Right ventricle myocardium superior (tissue), 1 donor: ENCODE results near the gene BABAM2. TPM values are rescaled to one million over a fixed set of nuclear protein-coding genes. Genes with fewer than 3 reads are reported as not detected.
"Not testable (repeated sequence)": the region's sequence is repeated elsewhere in the genome, so short reads cannot be mapped to it uniquely, and the experiment has no call there.

ENCODE experiments used
- ATAC-seq: fragments of 200-7000 bp; cut with Tn5 transposase; one replicate; pipeline ENCODE4 v1.9.1; 2020; ENCODE audit warnings: mild to moderate bottlenecking; ENCODE audit not compliant: poor library complexity
- DNase-seq: peaks from one replicate; pipeline ENCODE4 v3.0.0-alpha.2; 2020
- intact Hi-C: fragments of 100-400 bp; cut with DNase I; formaldehyde crosslinking; loops from one replicate; pipeline ENCODE4 v1.11.2; 2022
- microRNA-seq: library from miRNA; unstranded; fragments of <30 nt; microRNA quantifications from one replicate; pipeline ENCODE4 v1.2.0, GENCODE V29; 2020
- total RNA-seq: library from RNA; stranded (reverse); fragmentation: NEBNext Ultra II Directional; extraction: Animal tissue kit (Norgen Biotek cat#: 25700); gene quantifications from one replicate; pipeline ENCODE4 v1.2.1, GENCODE V29; 2021
- donor health status: DM: no; HTN: yes; CAD: no; lungs with severe emphysema.

The BABAM2 gene
- total RNA-seq, 1 donor from 2014 or later, result 51.3 TPM

- intact Hi-C loops, ATAC-seq: not testable (repeated sequence)
Observed at GRCh38 chr2:28371728-28372127, 481.2 kb downstream of the BABAM2 start.

GRCh38 chr2:28373854-28374253, 483.3 kb downstream of the BABAM2 start:
- intact Hi-C loops, result no loop called here
- ATAC-seq (no peak), DNase-seq (no peak)

More at GRCh38 chr2:28371728-28372127, 481.2 kb downstream of the BABAM2 start:
- not testable (repeated sequence) for DNase-seq

- intact Hi-C loops, result no loop called here
- no peak for ATAC-seq
- DNase-seq, result no peak
Observed at GRCh38 chr2:28374331-28374730, 483.8 kb downstream of the BABAM2 start.

- ATAC-seq (no peak), DNase-seq (no peak)
- intact Hi-C loops, result no loop called here
Observed at GRCh38 chr2:28375236-28375635, 484.7 kb downstream of the BABAM2 start.

GRCh38 chr2:28375742-28376631, 485.5 kb downstream of the BABAM2 start:
- DNase-seq, result no peak
- no peak for ATAC-seq
- intact Hi-C loops, result no loop called here

GRCh38 chr2:28377195-28377816, 486.8 kb downstream of the BABAM2 start:
- ATAC-seq (no peak), DNase-seq (no peak)
- intact Hi-C loops, result no loop called here

GRCh38 chr2:28377984-28378678, 487.6 kb downstream of the BABAM2 start:
- ATAC-seq (peak; percentile 36), DNase-seq (no peak)
- intact Hi-C loops, result no loop called here

GRCh38 chr2:28378679-28379584, 488.4 kb downstream of the BABAM2 start:
- no peak for ATAC-seq
- DNase-seq, result no peak
- intact Hi-C loops, result no loop called here

GRCh38 chr2:28380219-28380618, 489.7 kb downstream of the BABAM2 start:
- intact Hi-C loops, result no loop called here
- DNase-seq (no peak), ATAC-seq (no peak)

GRCh38 chr2:28381225-28382180, 491.0 kb downstream of the BABAM2 start:
- DNase-seq, result no peak

GRCh38 chr2:28382755-28383154, 492.2 kb downstream of the BABAM2 start:
- ATAC-seq, result peak; percentile 6
- intact Hi-C loops, result no loop called here
- DNase-seq, result no peak

More at GRCh38 chr2:28381225-28382180, 491.0 kb downstream of the BABAM2 start:
- intact Hi-C loops, result no loop called here
- no peak for ATAC-seq

GRCh38 chr2:28387082-28387960, 496.8 kb downstream of the BABAM2 start:
- no peak for DNase-seq
- intact Hi-C loops, result no loop called here
- ATAC-seq, result no peak

Small RNA genes lying within 50 kb of the gene (microRNA-seq; reads per million reads assigned to microRNA genes)
- not detected for gene MIR4263

Other genes with a start within 250 kb of the BABAM2 start
- gene SUPT7L, start 227.1 kb upstream of the BABAM2 start, total RNA-seq, result 24.2 TPM
- gene SLC4A1AP, start 226.8 kb upstream of the BABAM2 start, total RNA-seq, result 18.5 TPM
- gene MRPL33, start 119.0 kb upstream of the BABAM2 start, total RNA-seq, result 356 TPM
- 4.2 TPM for gene RBKS, start 342 bp upstream of the BABAM2 start, total RNA-seq